Liver (tissue), 9 donors: ENCODE measurements around the gene B3GALT4. TPM values are rescaled to one million over a fixed set of nuclear protein-coding genes. Genes with fewer than 3 reads are reported as not detected.

ENCODE experiments used
- DNase-seq: peaks from one replicate; pipeline ENCODE4 v3.0.0-alpha.2; 2017; ENCODE audit warnings: low spot score
- H3K27ac ChIP-seq, 2 donors: one replicate each; pipeline ENCODE4 v1.7.0; 2013; ENCODE audit warnings: inconsistent platforms in 2 of 2, low read length in 2 of 2, control low read depth in 1 of 2, low read depth in 1 of 2, mild to moderate bottlenecking in 1 of 2
- H3K27me3 ChIP-seq, 4 donors: one replicate each; pipeline versions ENCODE4 v1.6.1 to v1.7.0; 2013; ENCODE audit warnings: low read length in 3 of 4, inconsistent platforms in 1 of 4, mild to moderate bottlenecking in 1 of 4, moderate library complexity in 1 of 4; ENCODE audit not compliant: control insufficient read depth in 4 of 4, insufficient read depth in 4 of 4
- H3K36me3 ChIP-seq, 4 donors: one replicate each; pipeline versions ENCODE4 v1.6.1 to v1.7.0; 2013; ENCODE audit warnings: low read length in 3 of 4, mild to moderate bottlenecking in 3 of 4, low read depth in 1 of 4, moderate library complexity in 1 of 4; ENCODE audit not compliant: control insufficient read depth in 4 of 4, insufficient read depth in 3 of 4
- H3K4me1 ChIP-seq, 4 donors: one replicate each; pipeline versions ENCODE4 v1.6.1 to v1.7.0; 2013; ENCODE audit warnings: low read length in 3 of 4, mild to moderate bottlenecking in 3 of 4, moderate library complexity in 1 of 4; ENCODE audit not compliant: control insufficient read depth in 4 of 4, insufficient read depth in 4 of 4
- H3K4me3 ChIP-seq, 3 donors: one replicate each; pipeline versions ENCODE4 v1.6.1 to v1.7.0; 2013; ENCODE audit warnings: low read length in 3 of 3, control low read depth in 1 of 3, low read depth in 1 of 3, mild to moderate bottlenecking in 1 of 3
- H3K9ac ChIP-seq, 2 donors: one replicate each; pipeline ENCODE4 v1.7.0; 2013; ENCODE audit warnings: low read length in 2 of 2, mild to moderate bottlenecking in 2 of 2, moderate library complexity in 2 of 2, control low read depth in 1 of 2, low read depth in 1 of 2
- H3K9me3 ChIP-seq, 4 donors: one replicate each; pipeline versions ENCODE4 v1.6.1 to v1.7.0; 2013; ENCODE audit warnings: low read length in 3 of 4; ENCODE audit not compliant: control insufficient read depth in 4 of 4
- EGR1 ChIP-seq, 2 donors: IDR thresholded peaks; 2 replicates each; pipeline ENCODE4 v1.6.1; 2016 to 2018; ENCODE audit warnings: antibody characterized with exemption in 2 of 2, low read depth in 2 of 2
- FOXA1 ChIP-seq: IDR thresholded peaks from 2 replicates; pipeline ENCODE4 v1.6.1; 2016; ENCODE audit warnings: antibody characterized with exemption
- FOXA2 ChIP-seq: IDR thresholded peaks from 2 replicates; pipeline ENCODE4 v1.6.1; 2016; ENCODE audit warnings: antibody characterized with exemption
- GABPA ChIP-seq, 2 donors: IDR thresholded peaks in 1 of 2; conservative IDR thresholded peaks in 1 of 2; 2 replicates each; pipeline ENCODE4 v1.6.1; 2016; ENCODE audit warnings: antibody characterized with exemption in 2 of 2, mild to moderate bottlenecking in 1 of 2, moderate library complexity in 1 of 2
- HNF4A ChIP-seq, 2 donors: conservative IDR thresholded peaks; 2 replicates each; pipeline ENCODE4 v1.6.1; 2016; ENCODE audit warnings: antibody characterized with exemption in 2 of 2, mild to moderate bottlenecking in 2 of 2
- HNF4G ChIP-seq: IDR thresholded peaks from 2 replicates; pipeline ENCODE4 v1.6.1; 2016; ENCODE audit warnings: antibody characterized with exemption
- JUND ChIP-seq, 2 donors: IDR thresholded peaks; 2 replicates each; pipeline ENCODE4 v1.6.1; 2016; ENCODE audit warnings: antibody characterized with exemption in 2 of 2
- NR2F2 ChIP-seq: IDR thresholded peaks from 2 replicates; pipeline ENCODE4 v1.6.1; 2016; ENCODE audit warnings: antibody characterized with exemption
- RAD21 ChIP-seq, 2 donors: IDR thresholded peaks; 2 replicates each; pipeline ENCODE4 v1.6.1; 2016; ENCODE audit warnings: antibody characterized with exemption in 2 of 2, mild to moderate bottlenecking in 2 of 2
- RXRA ChIP-seq, 2 donors: IDR thresholded peaks; 2 replicates each; pipeline ENCODE4 v1.6.1; 2017 to 2018; ENCODE audit warnings: antibody characterized with exemption in 2 of 2, mild to moderate bottlenecking in 1 of 2
- SP1 ChIP-seq: IDR thresholded peaks from 2 replicates; pipeline ENCODE4 v1.6.1; 2018; ENCODE audit warnings: antibody characterized with exemption, mild to moderate bottlenecking
- TAF1 ChIP-seq: conservative IDR thresholded peaks from 2 replicates; pipeline ENCODE4 v1.6.1; 2016; ENCODE audit warnings: antibody characterized with exemption, mild to moderate bottlenecking
- YY1 ChIP-seq: IDR thresholded peaks from 2 replicates; pipeline ENCODE4 v1.6.1; 2016; ENCODE audit warnings: antibody characterized with exemption, mild to moderate bottlenecking
- WGBS: extraction: QIAGEN DNeasy Blood & Tissue Kit; methylation state at CpG from one replicate; pipeline ENCODE4 v1.1.7; 2013; 5-methylcytosine and 5-hydroxymethylcytosine counted together
- polyA plus RNA-seq, 2 donors: library from polyadenylated mRNA; stranded (reverse) in 1 of 2; unstranded in 1 of 2; fragments of 200-250 nt in 1 of 2; fragments of >200 nt in 1 of 2; fragmentation: Nextera tagmentation in 1 of 2; extraction: Ambion mirVana in 1 of 2; gene quantifications; one replicate each; pipeline versions ENCODE4 v1.2.1 to v1.2.3, GENCODE V29; 2013 to 2015
- total RNA-seq, 2 donors: library from RNA; depleted of rRNA; stranded (reverse); fragments of >200 nt; gene quantifications; one replicate each; pipeline ENCODE4 v1.2.3, GENCODE V29; 2014
- TF ChIP-seq, protein P1 (sequence below): IDR thresholded peaks from 2 replicates; pipeline ENCODE4 v1.6.1; 2016; ENCODE audit warnings: antibody characterized with exemption
- TF ChIP-seq, protein P2 (sequence below): IDR thresholded peaks from 2 replicates; pipeline ENCODE4 v1.6.1; 2016; ENCODE audit warnings: antibody characterized with exemption
- TF ChIP-seq, protein P3 (sequence below): IDR thresholded peaks from 2 replicates; pipeline ENCODE4 v1.6.1; 2016; ENCODE audit warnings: antibody characterized with exemption
- TF ChIP-seq, protein P4 (sequence below): IDR thresholded peaks from 2 replicates; pipeline ENCODE4 v1.6.1; 2016; ENCODE audit warnings: antibody characterized with exemption, mild to moderate bottlenecking
- donor health status: healthy.
- donor health status: healthy.
- donor health status: healthy.
- donor health status: healthy.
- donor health status: healthy.

B3GALT4 gene
- total and polyA plus RNA-seq, 4 donors = 1.5 to 2.7 (median 1.9) TPM

DNA sequence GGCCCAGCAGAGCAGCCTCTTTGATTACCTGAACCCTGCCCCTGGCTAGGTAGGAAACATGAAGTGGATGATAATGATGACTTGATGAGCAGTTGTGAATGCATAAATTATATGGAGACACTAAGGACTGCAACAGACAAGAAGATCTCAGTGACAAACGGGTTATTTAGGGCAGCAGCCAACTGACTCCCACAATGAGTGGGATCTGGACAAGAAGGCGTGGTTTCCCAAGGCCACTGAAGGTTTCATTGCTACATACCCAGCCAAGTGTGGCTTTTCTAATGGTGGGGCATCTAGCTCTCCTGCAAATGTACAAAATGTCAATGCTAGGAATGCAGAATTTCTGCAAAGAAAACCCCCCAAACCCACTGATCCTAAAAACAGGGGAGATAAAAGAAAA, 39.2 kb upstream of the B3GALT4 start:
- Histone ChIP-seq H3K9ac (no peak overlapping the region), H3K4me1 (no peaks in the 10 kb centered on the region), H3K27me3 (peaks cover 0 to 2% (median 0%) of the 10 kb centered on the region in 4 donors), H3K4me3 (no peak overlapping the region), H3K36me3 (no peaks in the 10 kb centered on the region), H3K27ac (no peak overlapping the region), H3K9me3 (no peaks in the 10 kb centered on the region)
- no peak for TF ChIP-seq RAD21 (IDR thresholded peaks at IDR 0.05)
- no peak for TF ChIP-seq EGR1 (IDR thresholded peaks at IDR 0.05; ENCODE audit: low read depth in 2 of 2)
- TF ChIP-seq, protein P1, sequence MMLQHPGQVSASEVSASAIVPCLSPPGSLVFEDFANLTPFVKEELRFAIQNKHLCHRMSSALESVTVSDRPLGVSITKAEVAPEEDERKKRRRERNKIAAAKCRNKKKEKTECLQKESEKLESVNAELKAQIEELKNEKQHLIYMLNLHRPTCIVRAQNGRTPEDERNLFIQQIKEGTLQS = no peak
- no peak for TF ChIP-seq RXRA (IDR thresholded peaks at IDR 0.05)
- 82% methylated on average over 2 of the region's 2 CpGs for WGBS
- DNase-seq = no peak

DNA sequence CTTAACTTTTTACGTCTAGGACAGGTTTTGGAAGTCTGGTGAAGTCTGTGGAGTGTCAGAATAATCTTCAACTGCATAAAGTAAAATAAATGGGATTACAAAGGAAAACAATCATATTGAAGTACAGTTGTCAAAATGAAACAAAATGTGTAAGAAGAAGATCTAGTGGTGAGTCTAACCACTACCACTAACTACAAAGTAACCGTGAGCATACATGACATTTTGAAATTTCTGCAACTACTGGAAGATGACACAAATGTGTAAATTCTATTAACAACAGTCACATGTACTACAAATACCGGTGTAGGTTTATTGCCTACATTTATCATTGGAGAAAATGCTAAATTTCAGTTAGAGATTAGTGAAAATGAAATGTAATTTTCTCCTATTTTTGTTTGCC, 35.0 kb upstream of the B3GALT4 start:
- no peaks in the 10 kb centered on the region for H3K4me1 ChIP-seq
- TF ChIP-seq RAD21 (IDR thresholded peaks at IDR 0.05) (no peak), FOXA2 (no peak), YY1 (no peak), FOXA1 (no peak), TAF1 (no peak), HNF4A (conservative IDR thresholded peaks at IDR 0.05) (no peak), RXRA (IDR thresholded peaks at IDR 0.05) (no peak), SP1 (no peak), JUND (IDR thresholded peaks at IDR 0.05) (no peak), EGR1 (IDR thresholded peaks at IDR 0.05; ENCODE audit: low read depth in 2 of 2) (no peak), HNF4G (no peak), NR2F2 (no peak), GABPA (IDR thresholded peaks at IDR 0.05 in 1 of 2, conservative IDR thresholded peaks at IDR 0.05 in 1 of 2) (no peak)
- TF ChIP-seq, protein P2, sequence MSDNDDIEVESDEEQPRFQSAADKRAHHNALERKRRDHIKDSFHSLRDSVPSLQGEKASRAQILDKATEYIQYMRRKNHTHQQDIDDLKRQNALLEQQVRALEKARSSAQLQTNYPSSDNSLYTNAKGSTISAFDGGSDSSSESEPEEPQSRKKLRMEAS = no peak
- TF ChIP-seq, protein P3, sequence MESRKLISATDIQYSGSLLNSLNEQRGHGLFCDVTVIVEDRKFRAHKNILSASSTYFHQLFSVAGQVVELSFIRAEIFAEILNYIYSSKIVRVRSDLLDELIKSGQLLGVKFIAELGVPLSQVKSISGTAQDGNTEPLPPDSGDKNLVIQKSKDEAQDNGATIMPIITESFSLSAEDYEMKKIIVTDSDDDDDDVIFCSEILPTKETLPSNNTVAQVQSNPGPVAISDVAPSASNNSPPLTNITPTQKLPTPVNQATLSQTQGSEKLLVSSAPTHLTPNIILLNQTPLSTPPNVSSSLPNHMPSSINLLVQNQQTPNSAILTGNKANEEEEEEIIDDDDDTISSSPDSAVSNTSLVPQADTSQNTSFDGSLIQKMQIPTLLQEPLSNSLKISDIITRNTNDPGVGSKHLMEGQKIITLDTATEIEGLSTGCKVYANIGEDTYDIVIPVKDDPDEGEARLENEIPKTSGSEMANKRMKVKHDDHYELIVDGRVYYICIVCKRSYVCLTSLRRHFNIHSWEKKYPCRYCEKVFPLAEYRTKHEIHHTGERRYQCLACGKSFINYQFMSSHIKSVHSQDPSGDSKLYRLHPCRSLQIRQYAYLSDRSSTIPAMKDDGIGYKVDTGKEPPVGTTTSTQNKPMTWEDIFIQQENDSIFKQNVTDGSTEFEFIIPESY = no peak
- TF ChIP-seq, protein P1 = no peak
- TF ChIP-seq, protein P4, sequence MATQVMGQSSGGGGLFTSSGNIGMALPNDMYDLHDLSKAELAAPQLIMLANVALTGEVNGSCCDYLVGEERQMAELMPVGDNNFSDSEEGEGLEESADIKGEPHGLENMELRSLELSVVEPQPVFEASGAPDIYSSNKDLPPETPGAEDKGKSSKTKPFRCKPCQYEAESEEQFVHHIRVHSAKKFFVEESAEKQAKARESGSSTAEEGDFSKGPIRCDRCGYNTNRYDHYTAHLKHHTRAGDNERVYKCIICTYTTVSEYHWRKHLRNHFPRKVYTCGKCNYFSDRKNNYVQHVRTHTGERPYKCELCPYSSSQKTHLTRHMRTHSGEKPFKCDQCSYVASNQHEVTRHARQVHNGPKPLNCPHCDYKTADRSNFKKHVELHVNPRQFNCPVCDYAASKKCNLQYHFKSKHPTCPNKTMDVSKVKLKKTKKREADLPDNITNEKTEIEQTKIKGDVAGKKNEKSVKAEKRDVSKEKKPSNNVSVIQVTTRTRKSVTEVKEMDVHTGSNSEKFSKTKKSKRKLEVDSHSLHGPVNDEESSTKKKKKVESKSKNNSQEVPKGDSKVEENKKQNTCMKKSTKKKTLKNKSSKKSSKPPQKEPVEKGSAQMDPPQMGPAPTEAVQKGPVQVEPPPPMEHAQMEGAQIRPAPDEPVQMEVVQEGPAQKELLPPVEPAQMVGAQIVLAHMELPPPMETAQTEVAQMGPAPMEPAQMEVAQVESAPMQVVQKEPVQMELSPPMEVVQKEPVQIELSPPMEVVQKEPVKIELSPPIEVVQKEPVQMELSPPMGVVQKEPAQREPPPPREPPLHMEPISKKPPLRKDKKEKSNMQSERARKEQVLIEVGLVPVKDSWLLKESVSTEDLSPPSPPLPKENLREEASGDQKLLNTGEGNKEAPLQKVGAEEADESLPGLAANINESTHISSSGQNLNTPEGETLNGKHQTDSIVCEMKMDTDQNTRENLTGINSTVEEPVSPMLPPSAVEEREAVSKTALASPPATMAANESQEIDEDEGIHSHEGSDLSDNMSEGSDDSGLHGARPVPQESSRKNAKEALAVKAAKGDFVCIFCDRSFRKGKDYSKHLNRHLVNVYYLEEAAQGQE = no peak
- DNase-seq = no peak
- H3K9me3 ChIP-seq = no peaks in the 10 kb centered on the region
- 65% methylated on average over 3 of the region's 3 CpGs for WGBS
- no peaks in the 10 kb centered on the region for H3K36me3 ChIP-seq
- no peak overlapping the region for H3K9ac ChIP-seq
- H3K27ac ChIP-seq = no peak overlapping the region
- no peak overlapping the region for H3K4me3 ChIP-seq
- H3K27me3 ChIP-seq = peaks cover 0 to 2% (median 0%) of the 10 kb centered on the region in 4 donors
